SH-SY5Y (cell line): ENCODE data around the gene ATRAID.

ENCODE experiments used
- GATA2 ChIP-seq: IDR thresholded peaks from 2 replicates; pipeline ENCODE4 v1.6.1; 2011; ENCODE audit warnings: mild to moderate bottlenecking, low read depth, low read length
- GATA3 ChIP-seq: IDR thresholded peaks from 2 replicates; pipeline ENCODE4 v1.6.1; 2011; ENCODE audit warnings: low read depth, mild to moderate bottlenecking, low read length, moderate library complexity

GRCh38 chr2:27162151-27163121, 49.4 kb upstream of the ATRAID start:
- no peak for TF ChIP-seq GATA2
- no peak for TF ChIP-seq GATA3
